Right cardiac atrium (tissue), 5 donors: ENCODE results near the gene FRS2. TPM values are rescaled to one million over a fixed set of nuclear protein-coding genes. Genes with fewer than 3 reads are reported as not detected.

Experiments used
- ATAC-seq, 2 donors: fragments of 200-7000 bp; cut with Tn5 transposase; one replicate each; pipeline versions ENCODE4 v1.8.0 to v1.9.1; 2020; ENCODE audit warnings: moderate library complexity in 2 of 2, mild to moderate bottlenecking in 1 of 2
- DNase-seq, 3 donors: peaks; one replicate each; pipeline ENCODE4 v3.0.0-alpha.2; 2020
- H3K27ac ChIP-seq: one replicate; pipeline ENCODE4 v1.5.1; 2013; ENCODE audit warnings: mild to moderate bottlenecking, low read length, control low read depth, moderate library complexity
- H3K27me3 ChIP-seq: one replicate; pipeline ENCODE4 v1.6.1; 2013; ENCODE audit not compliant: control insufficient read depth, insufficient read depth
- H3K4me1 ChIP-seq: one replicate; pipeline ENCODE4 v1.6.1; 2013; ENCODE audit warnings: low read length; ENCODE audit not compliant: control insufficient read depth, insufficient read depth
- H3K4me3 ChIP-seq: one replicate; pipeline ENCODE4 v1.5.1; 2013; ENCODE audit warnings: low read length, control low read depth
- H3K9me3 ChIP-seq: one replicate; pipeline ENCODE4 v1.6.1; 2013; ENCODE audit warnings: low read length; ENCODE audit not compliant: control insufficient read depth
- WGBS: extraction: QIAGEN DNeasy Blood & Tissue Kit; methylation state at CpG from one replicate; pipeline ENCODE4 v1.1.7; 2013; 5-methylcytosine and 5-hydroxymethylcytosine counted together
- intact Hi-C, 4 donors: fragments of 100-400 bp; cut with DNase I; formaldehyde crosslinking; loops; one replicate each; pipeline versions ENCODE4 v1.11.0 to v1.14.0; 2022 to 2023
- polyA plus RNA-seq: library from polyadenylated mRNA; stranded (reverse); fragments of 200-250 nt; gene quantifications from one replicate; pipeline ENCODE4 v1.2.3, GENCODE V29; 2013
- total RNA-seq, 4 donors: library from RNA; stranded (reverse); fragmentation: NEBNext Ultra II Directional; extraction: Animal tissue kit (Norgen Biotek cat#: 25700); gene quantifications; one replicate each; pipeline ENCODE4 v1.2.1, GENCODE V29; 2021
- donor health status: healthy with polysubstance abuse.
- donor health status: DM: no; HTN: yes; CAD: no.
- donor health status: DM: no; HTN: no; CAD: no.
- donor health status: DM: no; HTN: yes; CAD: no; lungs with severe emphysema.
- donor health status: DM: yes; HTN: yes; CAD: no.

Gene FRS2
- total and polyA plus RNA-seq, 5 donors, result 6.2 to 38.6 (median 27.4) TPM

- WGBS, result 81% methylated on average over 15 of the region's 15 CpGs
- ATAC-seq, result peak; percentile 3 to 26
- Histone ChIP-seq H3K4me1 (no peaks in the 10 kb centered on the region), H3K27ac (peak overlapping the region; percentile 59), H3K27me3 (no peaks in the 10 kb centered on the region), H3K4me3 (peak overlapping the region; percentile 4), H3K9me3 (no peaks in the 10 kb centered on the region)
- intact Hi-C loops, result no loop called here
- no peak for DNase-seq
Observed at GRCh38 chr12:69610126-69610525, 139.9 kb downstream of the FRS2 start.

GRCh38 chr12:69610729-69611128 is 140.5 kb downstream of the FRS2 start, which contains the start of gene LRRC10:
Gene LRRC10, minus strand, starts transcription at chr12:69610907. Its CDS starts 69 bp downstream, at chr12:69610838.
- H3K27ac ChIP-seq, result peak within 1 kb of the TSS; percentile 59
- intact Hi-C loops, result no loop called here
- H3K4me1 ChIP-seq, result no peaks in the 10 kb centered on the region
- ATAC-seq (peak; percentile 60 to 70), DNase-seq (peak in 2 of 3 donors; percentile 55 to 74)
- H3K27me3 ChIP-seq, result no peaks in the 10 kb centered on the region
- no peaks in the 10 kb centered on the region for H3K9me3 ChIP-seq
- WGBS, result 61% methylated on average over 11 of the region's 11 CpGs
- H3K4me3 ChIP-seq, result peak within 1 kb of the TSS; percentile 52

- intact Hi-C loops, result no loop called here
- Histone ChIP-seq H3K27ac (peak overlapping the region; percentile 62), H3K9me3 (no peaks in the 10 kb centered on the region), H3K27me3 (no peaks in the 10 kb centered on the region), H3K4me1 (no peaks in the 10 kb centered on the region), H3K4me3 (no peak overlapping the region)
- DNase-seq (no peak), ATAC-seq (peak; percentile 32 to 49)
Observed at GRCh38 chr12:69613351-69613750, 143.2 kb downstream of the FRS2 start.

GRCh38 chr12:69616025-69616424 is 145.8 kb downstream of the FRS2 start:
- no peaks in the 10 kb centered on the region for H3K9me3 ChIP-seq
- H3K4me3 ChIP-seq, result no peak overlapping the region
- no peaks in the 10 kb centered on the region for H3K4me1 ChIP-seq
- no peaks in the 10 kb centered on the region for H3K27me3 ChIP-seq
- ATAC-seq, result no peak
- intact Hi-C loops, result no loop called here
- 83% methylated on average over 14 of the region's 14 CpGs for WGBS
- DNase-seq, result no peak
- H3K27ac ChIP-seq, result no peak overlapping the region

- intact Hi-C loops, result no loop called here
- no peaks in the 10 kb centered on the region for H3K4me1 ChIP-seq
- no peaks in the 10 kb centered on the region for H3K27me3 ChIP-seq
- no peaks in the 10 kb centered on the region for H3K9me3 ChIP-seq
- ATAC-seq (no peak), DNase-seq (no peak)
- WGBS, result 34% methylated on average over 6 of the region's 6 CpGs
- H3K27ac ChIP-seq, result no peak overlapping the region
- H3K4me3 ChIP-seq, result no peak overlapping the region
Observed at GRCh38 chr12:69619050-69619449, 148.9 kb downstream of the FRS2 start.

GRCh38 chr12:69620077-69620476 is 149.9 kb downstream of the FRS2 start:
- ATAC-seq (no peak), DNase-seq (no peak)
- Histone ChIP-seq H3K9me3 (no peaks in the 10 kb centered on the region), H3K27me3 (no peaks in the 10 kb centered on the region), H3K27ac (peak overlapping the region; percentile 20), H3K4me3 (no peak overlapping the region), H3K4me1 (no peaks in the 10 kb centered on the region)
- intact Hi-C loops, result no loop called here
- WGBS, result 49% methylated on average over 4 of the region's 4 CpGs

GRCh38 chr12:69620921-69621320 is 150.7 kb downstream of the FRS2 start:
- H3K9me3 ChIP-seq, result no peaks in the 10 kb centered on the region
- intact Hi-C loops, result no loop called here
- no peaks in the 10 kb centered on the region for H3K27me3 ChIP-seq
- H3K4me1 ChIP-seq, result no peaks in the 10 kb centered on the region
- H3K27ac ChIP-seq, result no peak overlapping the region
- 94% methylated on average over 2 of the region's 2 CpGs for WGBS
- ATAC-seq, result no peak
- no peak for DNase-seq
- no peak overlapping the region for H3K4me3 ChIP-seq

GRCh38 chr12:69621551-69621950 is 151.4 kb downstream of the FRS2 start:
- 86% methylated on average over 2 of the region's 2 CpGs for WGBS
- no peak overlapping the region for H3K4me3 ChIP-seq
- H3K9me3 ChIP-seq, result no peaks in the 10 kb centered on the region
- H3K27ac ChIP-seq, result no peak overlapping the region
- intact Hi-C loops, result no loop called here
- ATAC-seq (no peak), DNase-seq (no peak)
- no peaks in the 10 kb centered on the region for H3K27me3 ChIP-seq
- H3K4me1 ChIP-seq, result no peaks in the 10 kb centered on the region

GRCh38 chr12:69623970-69624369 is 153.8 kb downstream of the FRS2 start:
- 37% methylated on average over 13 of the region's 13 CpGs for WGBS
- intact Hi-C loops, result no loop called here
- ATAC-seq (peak; percentile 68 to 74), DNase-seq (peak; percentile 62 to 88 (median 83))
- Histone ChIP-seq H3K9me3 (no peaks in the 10 kb centered on the region), H3K4me1 (no peaks in the 10 kb centered on the region), H3K27me3 (no peaks in the 10 kb centered on the region), H3K4me3 (no peak overlapping the region), H3K27ac (peak overlapping the region; percentile 8)

- intact Hi-C loops, result no loop called here
- DNase-seq (no peak), ATAC-seq (no peak)
- WGBS, result 66% methylated on average over 8 of the region's 8 CpGs
- H3K4me1 ChIP-seq, result no peaks in the 10 kb centered on the region
- no peaks in the 10 kb centered on the region for H3K9me3 ChIP-seq
- H3K4me3 ChIP-seq, result no peak overlapping the region
- H3K27me3 ChIP-seq, result no peaks in the 10 kb centered on the region
- H3K27ac ChIP-seq, result no peak overlapping the region
Observed at GRCh38 chr12:69627501-69627900, 157.3 kb downstream of the FRS2 start.
